ENCODE data around the gene PAK6. TPM values are rescaled to one million over a fixed set of nuclear protein-coding genes. Genes with fewer than 3 reads are reported as not detected.

PAK6 gene
- total RNA-seq, 1 donor from 2014 or later = 13.2 TPM

DNA sequence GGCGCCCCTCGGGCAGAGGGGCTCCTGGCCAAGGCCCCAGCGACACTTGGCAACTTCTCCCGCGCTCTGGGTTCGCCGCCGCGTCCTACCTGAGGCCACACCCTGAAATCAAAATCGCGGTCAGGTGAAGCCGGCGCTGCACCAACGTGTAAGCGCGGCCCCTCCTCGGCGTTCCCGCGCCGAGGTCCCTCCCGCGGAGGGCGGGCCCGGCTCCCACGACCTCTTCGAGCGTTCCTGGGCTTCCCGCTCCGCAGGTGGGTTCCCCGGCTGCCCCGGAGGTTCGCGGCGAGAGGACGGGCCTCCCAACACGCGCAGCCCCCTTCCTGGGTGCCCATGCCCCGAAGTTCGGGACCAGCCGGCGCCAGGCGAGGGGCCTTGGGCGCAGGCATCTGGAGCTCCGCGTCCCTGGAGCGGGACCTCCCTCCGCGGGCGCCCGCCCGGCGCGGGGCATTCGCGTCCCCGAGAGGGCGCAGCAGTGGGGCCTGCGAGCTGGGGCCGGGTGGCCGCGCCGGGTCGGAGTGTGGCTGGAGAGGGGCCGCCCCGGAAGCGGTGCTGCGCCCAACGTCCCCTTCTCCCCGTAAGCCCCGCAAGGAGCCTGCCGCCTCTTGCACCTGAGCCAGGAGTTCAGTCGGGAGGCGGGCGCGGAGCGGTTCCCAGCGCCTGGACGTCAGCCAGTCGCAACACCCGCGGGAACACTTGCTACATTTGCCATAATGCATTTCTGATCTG is 13.7 kb downstream of the PAK6 start:
- Mint-ChIP-seq H3K4me3 (ENCODE audit: low read depth) (peak overlapping the region; percentile 83), H3K4me1 (ENCODE audit: low read depth) (peaks cover 4% of the 10 kb centered on the region), H3K36me3 (ENCODE audit: insufficient read depth) (no peaks in the 10 kb centered on the region), H3K27me3 (peaks cover 41% of the 10 kb centered on the region), H3K27ac (peak overlapping the region; percentile 90), H3K9me3 (ENCODE audit: low read depth) (no peaks in the 10 kb centered on the region)
- TF ChIP-seq, protein P1, sequence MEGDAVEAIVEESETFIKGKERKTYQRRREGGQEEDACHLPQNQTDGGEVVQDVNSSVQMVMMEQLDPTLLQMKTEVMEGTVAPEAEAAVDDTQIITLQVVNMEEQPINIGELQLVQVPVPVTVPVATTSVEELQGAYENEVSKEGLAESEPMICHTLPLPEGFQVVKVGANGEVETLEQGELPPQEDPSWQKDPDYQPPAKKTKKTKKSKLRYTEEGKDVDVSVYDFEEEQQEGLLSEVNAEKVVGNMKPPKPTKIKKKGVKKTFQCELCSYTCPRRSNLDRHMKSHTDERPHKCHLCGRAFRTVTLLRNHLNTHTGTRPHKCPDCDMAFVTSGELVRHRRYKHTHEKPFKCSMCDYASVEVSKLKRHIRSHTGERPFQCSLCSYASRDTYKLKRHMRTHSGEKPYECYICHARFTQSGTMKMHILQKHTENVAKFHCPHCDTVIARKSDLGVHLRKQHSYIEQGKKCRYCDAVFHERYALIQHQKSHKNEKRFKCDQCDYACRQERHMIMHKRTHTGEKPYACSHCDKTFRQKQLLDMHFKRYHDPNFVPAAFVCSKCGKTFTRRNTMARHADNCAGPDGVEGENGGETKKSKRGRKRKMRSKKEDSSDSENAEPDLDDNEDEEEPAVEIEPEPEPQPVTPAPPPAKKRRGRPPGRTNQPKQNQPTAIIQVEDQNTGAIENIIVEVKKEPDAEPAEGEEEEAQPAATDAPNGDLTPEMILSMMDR (IDR thresholded peaks at IDR 0.05; ENCODE audit: unreplicated experiment) = no peak
- peak; percentile 43 for DNase-seq (ENCODE audit: low spot score, unreplicated experiment)

DNA sequence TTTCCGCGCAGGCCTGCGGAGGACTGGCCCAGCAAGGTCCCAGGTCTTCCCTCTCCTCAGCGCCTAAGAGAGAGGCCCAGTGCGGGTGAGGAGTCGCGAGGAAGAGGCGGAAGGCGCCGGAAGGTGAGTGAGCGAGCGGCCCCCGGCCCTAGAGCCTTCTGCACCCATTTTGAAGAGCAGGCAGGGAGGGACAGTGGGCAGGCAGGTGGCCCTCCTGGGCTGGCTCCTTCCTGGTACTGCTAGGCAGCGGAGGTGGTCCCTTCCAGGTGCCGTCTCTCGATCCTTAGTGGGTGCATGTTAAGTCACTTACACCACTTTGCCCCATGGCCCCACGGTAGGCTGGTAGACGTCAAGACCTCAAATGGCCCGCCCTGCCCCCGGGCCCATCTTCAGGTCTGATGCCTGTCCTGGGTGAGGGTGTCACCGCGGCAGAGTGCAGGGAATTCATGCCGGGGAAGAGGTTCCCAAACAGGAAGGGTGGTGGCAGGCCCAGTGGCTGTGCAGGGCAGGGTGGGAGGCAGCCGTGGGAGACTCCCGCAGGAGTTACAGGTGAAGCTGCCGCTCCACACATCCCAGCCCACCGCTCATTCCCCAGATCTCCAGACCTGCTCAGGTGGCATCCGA is 14.4 kb downstream of the PAK6 start:
- TF ChIP-seq, protein P1 (IDR thresholded peaks at IDR 0.05; ENCODE audit: unreplicated experiment) = no peak
- no peaks in the 10 kb centered on the region for H3K9me3 Mint-ChIP-seq (ENCODE audit: low read depth)
- no peak for DNase-seq (ENCODE audit: low spot score, unreplicated experiment)
- peak overlapping the region; percentile 90 for H3K27ac Mint-ChIP-seq
- peaks cover 4% of the 10 kb centered on the region for H3K4me1 Mint-ChIP-seq (ENCODE audit: low read depth)
- H3K27me3 Mint-ChIP-seq = peaks cover 41% of the 10 kb centered on the region
- H3K36me3 Mint-ChIP-seq (ENCODE audit: insufficient read depth) = no peaks in the 10 kb centered on the region
- H3K4me3 Mint-ChIP-seq (ENCODE audit: low read depth) = peak overlapping the region; percentile 83

DNA sequence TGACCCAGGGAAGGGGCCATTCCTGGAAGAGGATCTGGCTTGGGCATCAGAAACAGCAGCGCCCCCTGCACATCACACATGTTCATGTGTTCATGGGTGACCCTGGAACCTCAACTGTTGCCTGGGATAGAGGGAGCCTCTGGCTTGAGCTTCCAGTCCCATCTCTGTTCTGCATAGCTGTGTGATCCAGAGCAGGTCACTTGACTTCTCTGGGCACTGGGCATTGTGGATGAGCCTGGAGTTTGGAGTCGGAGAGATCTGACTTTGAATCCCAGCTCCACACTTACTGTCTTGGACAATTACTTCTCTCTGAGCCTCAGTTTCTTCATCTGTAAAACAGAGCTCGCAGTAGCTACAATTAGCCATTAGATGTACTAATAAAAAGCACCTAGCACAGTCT is 15.6 kb downstream of the PAK6 start:
- H3K36me3 Mint-ChIP-seq (ENCODE audit: insufficient read depth) = no peaks in the 10 kb centered on the region
- TF ChIP-seq, protein P1 (IDR thresholded peaks at IDR 0.05; ENCODE audit: unreplicated experiment) = no peak
- peaks cover 4% of the 10 kb centered on the region for H3K4me1 Mint-ChIP-seq (ENCODE audit: low read depth)
- no peak overlapping the region for H3K4me3 Mint-ChIP-seq (ENCODE audit: low read depth)
- no peak overlapping the region for H3K27ac Mint-ChIP-seq
- H3K27me3 Mint-ChIP-seq = peaks cover 39% of the 10 kb centered on the region
- DNase-seq (ENCODE audit: low spot score, unreplicated experiment) = no peak
- H3K9me3 Mint-ChIP-seq (ENCODE audit: low read depth) = no peaks in the 10 kb centered on the region

DNA sequence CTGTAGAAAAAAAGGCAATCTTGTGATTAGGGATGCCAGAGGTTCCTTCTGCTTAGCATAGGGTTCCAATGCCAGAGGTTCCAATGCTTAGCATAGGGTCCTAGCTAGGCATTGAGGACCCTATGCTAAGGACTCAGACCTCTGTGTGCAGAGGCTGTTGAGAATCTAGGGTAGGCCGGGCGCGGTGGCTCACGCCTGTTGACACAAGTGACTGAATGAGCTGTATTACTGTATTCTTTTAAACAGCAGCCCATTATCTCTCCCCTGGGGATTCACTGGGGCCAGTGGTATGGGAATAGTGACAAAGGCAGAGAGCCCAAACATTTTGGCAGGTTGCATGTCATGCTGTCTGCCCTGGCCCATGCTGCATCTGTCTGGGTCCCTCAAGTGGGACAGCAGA is 16.2 kb downstream of the PAK6 start:
- TF ChIP-seq, protein P1 (IDR thresholded peaks at IDR 0.05; ENCODE audit: unreplicated experiment) = no peak
- H3K4me1 Mint-ChIP-seq (ENCODE audit: low read depth) = peaks cover 4% of the 10 kb centered on the region
- no peaks in the 10 kb centered on the region for H3K9me3 Mint-ChIP-seq (ENCODE audit: low read depth)
- DNase-seq (ENCODE audit: low spot score, unreplicated experiment) = no peak
- H3K36me3 Mint-ChIP-seq (ENCODE audit: insufficient read depth) = no peaks in the 10 kb centered on the region
- no peak overlapping the region for H3K27ac Mint-ChIP-seq
- H3K27me3 Mint-ChIP-seq = peaks cover 34% of the 10 kb centered on the region
- H3K4me3 Mint-ChIP-seq (ENCODE audit: low read depth) = no peak overlapping the region

DNA sequence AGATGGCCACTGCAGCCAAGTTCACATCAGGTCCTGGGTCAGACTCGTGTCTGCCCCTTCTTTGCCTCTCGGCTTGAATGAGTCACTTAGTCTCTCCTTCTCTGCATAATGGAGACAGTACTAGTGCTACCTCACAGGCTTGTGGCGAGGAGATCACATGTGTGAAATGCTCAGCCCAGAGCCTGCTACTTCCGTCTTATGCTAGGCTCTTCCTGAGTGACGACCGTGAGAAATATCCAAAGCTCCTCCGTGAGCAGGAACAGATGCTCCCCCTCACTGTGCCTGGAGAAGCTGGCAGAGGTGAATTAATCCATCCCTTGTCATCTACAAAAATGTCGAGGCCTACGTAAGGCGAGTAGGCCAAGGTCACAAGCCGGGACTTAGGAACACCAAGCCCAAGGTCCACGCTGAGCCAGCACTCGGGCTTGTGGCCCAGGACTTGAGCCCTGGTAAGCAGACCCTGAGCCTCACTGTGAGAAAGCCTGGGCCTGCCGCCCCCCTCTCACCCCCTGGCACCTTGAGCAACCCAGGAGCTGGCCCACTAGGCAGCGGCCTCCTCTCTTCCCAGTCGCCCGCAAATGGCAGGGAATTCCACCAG is 17.9 kb downstream of the PAK6 start:
- Mint-ChIP-seq H3K27me3 (peaks cover 19% of the 10 kb centered on the region), H3K36me3 (ENCODE audit: insufficient read depth) (peaks cover 2% of the 10 kb centered on the region), H3K4me1 (ENCODE audit: low read depth) (peaks cover 4% of the 10 kb centered on the region), H3K9me3 (ENCODE audit: low read depth) (no peaks in the 10 kb centered on the region), H3K27ac (no peak overlapping the region), H3K4me3 (ENCODE audit: low read depth) (no peak overlapping the region)
- TF ChIP-seq, protein P1 (IDR thresholded peaks at IDR 0.05; ENCODE audit: unreplicated experiment) = no peak
- DNase-seq (ENCODE audit: low spot score, unreplicated experiment) = no peak

Measured in progenitor cell of endocrine pancreas (in vitro differentiated cells).